Thyroid gland (tissue), 4 donors: ENCODE data around the gene XCL1.

Experiments
- CTCF ChIP-seq, 6 experiments: fragments of 200-600 bp in 3 of 6; fragments of 450-650 bp in 3 of 6; sonication (generic) in 3 of 6; IDR thresholded peaks; one replicate each; pipeline ENCODE4 v1.5.1; 2016 to 2019; ENCODE audit warnings: antibody characterized with exemption in 6 of 6, mild to moderate bottlenecking in 2 of 6, inconsistent platforms in 1 of 6, moderate library complexity in 1 of 6
- POLR2A ChIP-seq, 2 donors: fragments of 450-650 bp; IDR thresholded peaks; one replicate each; pipeline ENCODE4 v1.6.1; 2017; ENCODE audit warnings: antibody characterized with exemption in 2 of 2, mild to moderate bottlenecking in 2 of 2, moderate library complexity in 1 of 2

GRCh38 chr1:168581817-168582572 is 5.6 kb downstream of the XCL1 start:
- TF ChIP-seq CTCF (IDR thresholded peaks at IDR 0.05) (no peak), POLR2A (IDR thresholded peaks at IDR 0.05) (no peak)
